ENCODE measurements around the gene OR6B3. TPM values are rescaled to one million over a fixed set of nuclear protein-coding genes. Genes with fewer than 3 reads are reported as not detected.

OR6B3 gene
- total RNA-seq = not detected in 2 replicates

DNA sequence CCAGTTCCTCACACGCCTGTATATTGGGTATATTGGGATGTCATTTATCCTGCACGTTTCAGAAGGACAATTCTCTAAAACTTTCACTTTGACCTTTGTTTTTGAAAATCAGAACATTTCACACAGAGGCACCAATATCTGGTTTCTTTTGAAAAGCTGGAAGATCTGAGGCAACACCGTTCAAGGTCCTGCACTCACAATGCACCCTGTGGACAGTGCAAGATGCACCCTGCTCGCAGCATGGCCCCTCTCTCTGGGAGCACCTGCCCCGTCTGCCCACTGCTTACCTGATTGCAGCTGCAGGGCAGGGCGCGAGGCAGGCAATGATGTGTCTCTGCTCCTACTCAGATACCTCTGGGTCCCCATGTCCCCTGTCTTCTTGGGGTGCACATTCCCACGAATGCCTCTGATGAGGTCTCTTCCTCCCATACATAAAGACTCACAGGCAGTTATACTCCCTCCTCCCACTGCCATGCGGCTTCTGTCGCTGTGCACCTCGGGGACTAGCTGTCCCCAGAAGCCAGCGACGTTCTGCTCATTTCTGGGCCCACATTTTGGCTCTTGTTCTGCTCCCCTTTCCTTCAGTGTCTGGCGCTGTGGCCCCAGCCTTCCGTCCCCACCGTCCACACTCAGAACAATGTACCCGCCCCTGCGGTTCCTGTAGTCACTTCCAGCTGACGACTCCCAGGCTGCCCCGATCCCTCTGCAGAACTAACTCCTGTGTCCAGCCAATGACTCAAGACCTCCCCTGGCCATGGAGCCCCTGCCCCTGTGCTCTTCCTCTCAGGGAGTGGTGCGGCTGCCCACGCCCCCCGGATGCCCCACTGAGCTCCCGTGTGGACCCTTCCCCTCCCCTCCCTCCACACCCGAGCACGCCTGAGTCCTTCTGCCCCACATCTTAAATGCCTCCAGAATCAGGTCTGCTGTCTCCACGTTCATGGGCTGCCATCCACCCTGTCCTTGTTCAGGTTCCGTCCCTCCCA lies at the start of gene OR6B3:
OR6B3 (minus strand) TSS at position 349 of the 983 bp plus-strand sequence.

GRCh38 chr2:240030379-240031094 lies 22.8 kb downstream of the OR6B3 start, which contains the start of gene OR6B2:
Gene OR6B2 (minus strand): TSS chr2:240030429. CDS start chr2:240030429, 0 bp downstream.

Other genes with a start within 250 kb of the OR6B3 start
- gene NDUFA10, start 28.2 kb downstream of the OR6B3 start, total RNA-seq = 174 and 258 TPM in 2 replicates
- not detected in 2 replicates for gene OR6B2, start 23.1 kb downstream of the OR6B3 start, total RNA-seq
- gene COPS9, start 82.8 kb upstream of the OR6B3 start, total RNA-seq = 139 and 147 TPM in 2 replicates
- not detected in 2 replicates for gene OTOS, start 87.1 kb upstream of the OR6B3 start, total RNA-seq

All from myometrial cell (primary cell).